ENCODE measurements around the gene ABCC10. TPM values are rescaled to one million over a fixed set of nuclear protein-coding genes. Genes with fewer than 3 reads are reported as not detected.
A peak's percentile ranks its signal among the peaks of the same experiment; 100 is the strongest.
"Not testable (repeated sequence)": the region's sequence is repeated elsewhere in the genome, so short reads cannot be mapped to it uniquely, and the experiment has no call there.

ABCC10 gene
- total and polyA plus RNA-seq, 5 experiments from 2014 or later, result 9.6 to 72.6 (median 15.9) TPM

GRCh38 chr6:43493230-43493629 lies 65.9 kb downstream of the ABCC10 start:
- Mint-ChIP-seq H3K27ac (peak overlapping the region in 5 of 10 donors; percentile 53 to 79 (median 70)), H3K4me1 (peaks cover 22 to 46% (median 33%) of the 10 kb centered on the region in 4 donors), H3K36me3 (peaks cover 0 to 15% (median 0%) of the 10 kb centered on the region in 3 donors), H3K9me3 (no peaks in the 10 kb centered on the region), H3K4me3 (no peak overlapping the region), H3K27me3 (no peaks in the 10 kb centered on the region)
- DNase-seq (no peak), ATAC-seq (no peak)
- POLR2A ChIA-PET, result interaction anchor here (1.7 kb wide), 1 partner anchor 37 kb away, joined by 5 read pairs; the partner anchor contains the start of gene DLK2

- Mint-ChIP-seq H3K9me3 (no peaks in the 10 kb centered on the region), H3K4me3 (peak overlapping the region in 1 of 10 donors; percentile 26), H3K27ac (peak overlapping the region in 7 of 10 donors; percentile 24 to 74 (median 44)), H3K36me3 (peaks cover 0 to 17% (median 0%) of the 10 kb centered on the region in 3 donors), H3K4me1 (peaks cover 21 to 44% (median 32%) of the 10 kb centered on the region in 4 donors), H3K27me3 (no peaks in the 10 kb centered on the region)
- ATAC-seq, result no peak
- no peak for DNase-seq
- POLR2A ChIA-PET, result interaction anchor here (1.7 kb wide), 1 partner anchor 38 kb away, joined by 5 read pairs; the partner anchor contains the start of gene DLK2
Observed at GRCh38 chr6:43493833-43494232, 66.5 kb downstream of the ABCC10 start.

GRCh38 chr6:43494321-43494720 lies 67.0 kb downstream of the ABCC10 start:
- Mint-ChIP-seq H3K36me3 (peaks cover 0 to 18% (median 0%) of the 10 kb centered on the region in 3 donors), H3K9me3 (no peaks in the 10 kb centered on the region), H3K4me3 (peak overlapping the region in 2 of 10 donors; percentile 26 to 30), H3K27ac (peak overlapping the region in 8 of 10 donors; percentile 24 to 91 (median 56)), H3K4me1 (peaks cover 21 to 44% (median 30%) of the 10 kb centered on the region in 4 donors), H3K27me3 (no peaks in the 10 kb centered on the region)
- ATAC-seq (no peak), DNase-seq (no peak)
- POLR2A ChIA-PET, result no interaction called here

GRCh38 chr6:43494766-43495165 lies 67.4 kb downstream of the ABCC10 start:
- Mint-ChIP-seq H3K9me3 (no peaks in the 10 kb centered on the region), H3K4me1 (peaks cover 21 to 42% (median 30%) of the 10 kb centered on the region in 4 donors), H3K36me3 (peaks cover 0 to 22% (median 0%) of the 10 kb centered on the region in 3 donors), H3K4me3 (peak overlapping the region in 2 of 10 donors; percentile 30), H3K27me3 (no peaks in the 10 kb centered on the region), H3K27ac (peak overlapping the region in 7 of 10 donors; percentile 80 to 91 (median 84))
- ATAC-seq (no peak), DNase-seq (no peak)
- POLR2A ChIA-PET, result interaction anchor here (1.7 kb wide), 1 partner anchor 17 kb away, joined by 6 read pairs; the partner anchor contains the start of gene TJAP1

GRCh38 chr6:43495409-43495941 lies 68.1 kb downstream of the ABCC10 start:
- no peaks in the 10 kb centered on the region for H3K9me3 Mint-ChIP-seq
- peak overlapping the region; percentile 50 to 91 (median 84) for H3K27ac Mint-ChIP-seq
- ATAC-seq (peak; percentile 60 to 77), DNase-seq (no peak)
- H3K4me1 Mint-ChIP-seq, result peaks cover 16 to 36% (median 27%) of the 10 kb centered on the region in 4 donors
- POLR2A ChIA-PET, result interaction anchor here (0.8 to 1.7 kb wide), 2 partner anchors 10 to 18 kb away, joined by 5 to 6 read pairs; partner anchors contain the start of gene TJAP1
- peaks cover 0 to 29% (median 0%) of the 10 kb centered on the region in 3 donors for H3K36me3 Mint-ChIP-seq
- no peaks in the 10 kb centered on the region for H3K27me3 Mint-ChIP-seq
- peak overlapping the region in 6 of 10 donors; percentile 9 to 77 (median 34) for H3K4me3 Mint-ChIP-seq

- POLR2A ChIA-PET, result interaction anchor here (0.8 to 1.7 kb wide), 2 partner anchors 11 to 19 kb away, joined by 5 to 6 read pairs; partner anchors contain the start of gene TJAP1
- H3K4me3 Mint-ChIP-seq, result no peak overlapping the region
- DNase-seq (no peak), ATAC-seq (no peak)
- no peaks in the 10 kb centered on the region for H3K9me3 Mint-ChIP-seq
- peak overlapping the region in 4 of 10 donors; percentile 27 to 83 (median 75) for H3K27ac Mint-ChIP-seq
- no peaks in the 10 kb centered on the region for H3K27me3 Mint-ChIP-seq
- peaks cover 0 to 39% (median under 1%) of the 10 kb centered on the region in 3 donors for H3K36me3 Mint-ChIP-seq
- peaks cover 14 to 36% (median 27%) of the 10 kb centered on the region in 4 donors for H3K4me1 Mint-ChIP-seq
Observed at GRCh38 chr6:43496370-43497128, 69.2 kb downstream of the ABCC10 start.

GRCh38 chr6:43497129-43497396 lies 69.7 kb downstream of the ABCC10 start:
- Mint-ChIP-seq H3K36me3 (peaks cover 0 to 44% (median 5%) of the 10 kb centered on the region in 3 donors), H3K4me1 (peaks cover 14 to 36% (median 27%) of the 10 kb centered on the region in 4 donors), H3K27ac (peak overlapping the region in 4 of 10 donors; percentile 23 to 76 (median 63)), H3K4me3 (no peak overlapping the region), H3K27me3 (no peaks in the 10 kb centered on the region), H3K9me3 (no peaks in the 10 kb centered on the region)
- DNase-seq (no peak), ATAC-seq (no peak)
- POLR2A ChIA-PET, result no interaction called here

GRCh38 chr6:43497689-43498088 lies 70.3 kb downstream of the ABCC10 start:
- Mint-ChIP-seq H3K4me1 (peaks cover 10 to 30% (median 25%) of the 10 kb centered on the region in 4 donors), H3K36me3 (peaks cover 0 to 47% (median 5%) of the 10 kb centered on the region in 3 donors), H3K27me3 (no peaks in the 10 kb centered on the region), H3K27ac (peak overlapping the region in 1 of 10 donors; percentile 73), H3K4me3 (no peak overlapping the region), H3K9me3 (no peaks in the 10 kb centered on the region)
- no peak for DNase-seq
- no peak for ATAC-seq
- POLR2A ChIA-PET, result interaction anchor here (2.0 kb wide), 1 partner anchor 8 kb away, joined by 4 read pairs; no protein-coding TSS in a partner anchor

GRCh38 chr6:43498291-43498690 lies 71.0 kb downstream of the ABCC10 start:
- H3K36me3 Mint-ChIP-seq, result peaks cover 0 to 51% (median 5%) of the 10 kb centered on the region in 3 donors
- peak overlapping the region in 2 of 10 donors; percentile 45 to 51 for H3K27ac Mint-ChIP-seq
- H3K27me3 Mint-ChIP-seq, ATAC-seq, DNase-seq, H3K9me3 Mint-ChIP-seq, H3K4me3 Mint-ChIP-seq: not testable (repeated sequence)
- POLR2A ChIA-PET, result interaction anchor here (2.0 kb wide), 1 partner anchor 9 kb away, joined by 4 read pairs; no protein-coding TSS in a partner anchor
- H3K4me1 Mint-ChIP-seq, result peaks cover 8 to 24% (median 21%) of the 10 kb centered on the region in 4 donors

- Mint-ChIP-seq H3K27ac (peak overlapping the region in 3 of 10 donors; percentile 22 to 66 (median 45)), H3K4me1 (peaks cover 8 to 18% (median 12%) of the 10 kb centered on the region in 4 donors), H3K27me3 (no peaks in the 10 kb centered on the region), H3K36me3 (peaks cover 3 to 60% (median 5%) of the 10 kb centered on the region in 3 donors), H3K9me3 (no peaks in the 10 kb centered on the region), H3K4me3 (no peak overlapping the region)
- POLR2A ChIA-PET, result interaction anchor here (2.0 kb wide), 1 partner anchor 10 kb away, joined by 4 read pairs; no protein-coding TSS in a partner anchor
- ATAC-seq, result no peak
- no peak for DNase-seq
Observed at GRCh38 chr6:43499028-43499815, 71.9 kb downstream of the ABCC10 start.
